Astrocyte (in vitro differentiated cells and primary cell): ENCODE data around the gene RNF2. TPM values are rescaled to one million over a fixed set of nuclear protein-coding genes. Genes with fewer than 3 reads are reported as not detected.

Source experiments
- DNase-seq: peaks from one replicate; pipeline ENCODE4 v3.0.0-alpha.2; 2010; ENCODE audit warnings: low read depth
- FAIRE-seq: peaks from 2 replicates; lab custom pipeline; 2011; peaks lifted over from hg19 to GRCh38; lab: Jason Lieb, UNC
- H2AFZ ChIP-seq: 2 replicates; pipeline ENCODE4 v1.6.0; 2012; ENCODE audit warnings: low read depth, low read length, inconsistent platforms
- H3K27ac ChIP-seq: 2 replicates; pipeline ENCODE4 v1.5.1; 2011; ENCODE audit warnings: low read depth, low read length, inconsistent platforms
- H3K27me3 ChIP-seq: 2 replicates; pipeline ENCODE4 v1.6.0; 2011; ENCODE audit warnings: low read length, inconsistent platforms; ENCODE audit not compliant: insufficient read depth
- H3K36me3 ChIP-seq: 2 replicates; pipeline ENCODE4 v1.5.1; 2011; ENCODE audit warnings: low read length, inconsistent platforms; ENCODE audit not compliant: insufficient read depth
- H3K4me1 ChIP-seq: 2 replicates; pipeline ENCODE4 v1.5.1; 2011; ENCODE audit warnings: low read length, inconsistent platforms; ENCODE audit not compliant: insufficient read depth
- H3K4me2 ChIP-seq: 2 replicates; pipeline ENCODE4 v1.6.0; 2012; ENCODE audit warnings: low read length, inconsistent platforms
- H3K4me3 ChIP-seq: 2 replicates; pipeline ENCODE4 v1.5.1; 2011; ENCODE audit warnings: low read depth, mild to moderate bottlenecking, low read length, inconsistent platforms; ENCODE audit not compliant: insufficient read depth
- H3K79me2 ChIP-seq: 2 replicates; pipeline ENCODE4 v1.6.0; 2012; ENCODE audit warnings: mild to moderate bottlenecking, low read length, inconsistent platforms; ENCODE audit not compliant: insufficient read depth
- H3K9ac ChIP-seq: 2 replicates; pipeline ENCODE4 v1.6.0; 2012; ENCODE audit warnings: mild to moderate bottlenecking, low read length, inconsistent platforms
- H3K9me3 ChIP-seq: 2 replicates; pipeline ENCODE4 v1.5.1; 2012; ENCODE audit warnings: low read depth, mild to moderate bottlenecking, low read length, inconsistent platforms; ENCODE audit not compliant: insufficient read depth
- H4K20me1 ChIP-seq: 2 replicates; pipeline ENCODE4 v1.6.0; 2012; ENCODE audit warnings: low read length, inconsistent platforms; ENCODE audit not compliant: insufficient read depth
- H3K27ac Mint-ChIP-seq: one replicate; pipeline ENCODE4 v1.8.0; 2021; ENCODE audit warnings: mild to moderate bottlenecking, mixed read lengths; ENCODE audit not compliant: unreplicated experiment
- H3K27me3 Mint-ChIP-seq: one replicate; pipeline ENCODE4 v1.8.0; 2021; ENCODE audit warnings: low read depth, mixed read lengths; ENCODE audit not compliant: unreplicated experiment
- H3K36me3 Mint-ChIP-seq: one replicate; pipeline ENCODE4 v1.8.0; 2021; ENCODE audit warnings: low read depth, mixed read lengths; ENCODE audit not compliant: unreplicated experiment
- H3K4me1 Mint-ChIP-seq: one replicate; pipeline ENCODE4 v1.8.0; 2021; ENCODE audit warnings: low read depth, mixed read lengths; ENCODE audit not compliant: unreplicated experiment
- H3K4me3 Mint-ChIP-seq: one replicate; pipeline ENCODE4 v1.8.0; 2021; ENCODE audit warnings: mild to moderate bottlenecking, moderate library complexity, mixed read lengths; ENCODE audit not compliant: unreplicated experiment
- H3K9me3 Mint-ChIP-seq: one replicate; pipeline ENCODE4 v1.8.0; 2021; ENCODE audit warnings: mild to moderate bottlenecking, mixed read lengths; ENCODE audit not compliant: unreplicated experiment
- CTCF ChIP-seq: IDR thresholded peaks from 2 replicates; pipeline ENCODE4 v1.5.1; 2011; ENCODE audit warnings: low read depth, mild to moderate bottlenecking, inconsistent platforms, low read length, moderate library complexity; ENCODE audit not compliant: insufficient read depth
- EZH2 ChIP-seq: IDR thresholded peaks from 2 replicates; pipeline ENCODE4 v1.6.1; 2012; ENCODE audit warnings: mild to moderate bottlenecking, low read length, inconsistent platforms; ENCODE audit not compliant: insufficient read depth
- total RNA-seq: library from RNA; stranded (reverse); gene quantifications from 2 replicates; pipeline ENCODE4 v1.2.1, GENCODE V29; 2021

Gene RNF2
- total RNA-seq, 1 donor from 2014 or later, result 34.2 TPM

- no peaks in the 10 kb centered on the region for H3K4me1 Mint-ChIP-seq
- Histone ChIP-seq H3K9me3 (no peaks in the 10 kb centered on the region), H3K27me3 (no peaks in the 10 kb centered on the region), H2AFZ (no peak overlapping the region), H3K4me1 (no peaks in the 10 kb centered on the region), H4K20me1 (no peaks in the 10 kb centered on the region), H3K4me2 (no peak overlapping the region), H3K9ac (no peak overlapping the region), H3K36me3 (peaks cover 4% of the 10 kb centered on the region), H3K79me2 (peaks cover 9% of the 10 kb centered on the region), H3K27ac (no peak overlapping the region), H3K4me3 (no peak overlapping the region)
- FAIRE-seq (no peak), DNase-seq (no peak)
- TF ChIP-seq EZH2 (no peak), CTCF (no peak)
- peaks cover 4% of the 10 kb centered on the region for H3K36me3 Mint-ChIP-seq
- H3K4me3 Mint-ChIP-seq, result no peak overlapping the region
- H3K27ac Mint-ChIP-seq, result no peak overlapping the region
- H3K27me3 Mint-ChIP-seq, result no peaks in the 10 kb centered on the region
- H3K9me3 Mint-ChIP-seq, result no peaks in the 10 kb centered on the region
Measured at GRCh38 chr1:185091480-185091879, 46.1 kb downstream of the RNF2 start.

- TF ChIP-seq CTCF (no peak), EZH2 (no peak)
- H2AFZ ChIP-seq, result no peak overlapping the region
- H3K27ac Mint-ChIP-seq, result no peak overlapping the region
- H3K9ac ChIP-seq, result no peak overlapping the region
- no peak overlapping the region for H3K4me2 ChIP-seq
- peaks cover 10% of the 10 kb centered on the region for H3K36me3 Mint-ChIP-seq
- peaks cover 2% of the 10 kb centered on the region for H3K36me3 ChIP-seq
- H3K27me3 Mint-ChIP-seq, result no peaks in the 10 kb centered on the region
- no peak for DNase-seq
- H3K9me3 ChIP-seq, result no peaks in the 10 kb centered on the region
- no peak overlapping the region for H3K4me3 Mint-ChIP-seq
- no peak overlapping the region for H3K27ac ChIP-seq
- H4K20me1 ChIP-seq, result no peaks in the 10 kb centered on the region
- no peaks in the 10 kb centered on the region for H3K4me1 Mint-ChIP-seq
- no peaks in the 10 kb centered on the region for H3K4me1 ChIP-seq
- no peaks in the 10 kb centered on the region for H3K27me3 ChIP-seq
- H3K9me3 Mint-ChIP-seq, result no peaks in the 10 kb centered on the region
- no peak overlapping the region for H3K4me3 ChIP-seq
- FAIRE-seq, result no peak
- H3K79me2 ChIP-seq, result no peaks in the 10 kb centered on the region
Measured at GRCh38 chr1:185094761-185095160, 49.4 kb downstream of the RNF2 start.

- H3K9ac ChIP-seq, result no peak overlapping the region
- Mint-ChIP-seq H3K4me3 (no peak overlapping the region), H3K27me3 (no peaks in the 10 kb centered on the region), H3K9me3 (no peaks in the 10 kb centered on the region), H3K36me3 (peaks cover 13% of the 10 kb centered on the region), H3K4me1 (no peaks in the 10 kb centered on the region), H3K27ac (no peak overlapping the region)
- no peaks in the 10 kb centered on the region for H3K9me3 ChIP-seq
- no peaks in the 10 kb centered on the region for H3K4me1 ChIP-seq
- DNase-seq (no peak), FAIRE-seq (no peak)
- H3K4me2 ChIP-seq, result no peak overlapping the region
- no peak overlapping the region for H2AFZ ChIP-seq
- peaks cover 4% of the 10 kb centered on the region for H3K36me3 ChIP-seq
- no peaks in the 10 kb centered on the region for H3K27me3 ChIP-seq
- no peak overlapping the region for H3K4me3 ChIP-seq
- H4K20me1 ChIP-seq, result no peaks in the 10 kb centered on the region
- TF ChIP-seq CTCF (no peak), EZH2 (no peak)
- no peaks in the 10 kb centered on the region for H3K79me2 ChIP-seq
- no peak overlapping the region for H3K27ac ChIP-seq
Measured at GRCh38 chr1:185096531-185096930, 51.2 kb downstream of the RNF2 start.
